Brain pericyte (primary cell): ENCODE measurements around the gene PHF23.
"Not testable (repeated sequence)": the region's sequence is repeated elsewhere in the genome, so short reads cannot be mapped to it uniquely, and the experiment has no call there.

Source experiments
- DNase-seq: peaks from one replicate; pipeline ENCODE4 v3.0.0-alpha.2; 2012; ENCODE audit warnings: low read depth, low spot score

The PHF23 gene

DNA sequence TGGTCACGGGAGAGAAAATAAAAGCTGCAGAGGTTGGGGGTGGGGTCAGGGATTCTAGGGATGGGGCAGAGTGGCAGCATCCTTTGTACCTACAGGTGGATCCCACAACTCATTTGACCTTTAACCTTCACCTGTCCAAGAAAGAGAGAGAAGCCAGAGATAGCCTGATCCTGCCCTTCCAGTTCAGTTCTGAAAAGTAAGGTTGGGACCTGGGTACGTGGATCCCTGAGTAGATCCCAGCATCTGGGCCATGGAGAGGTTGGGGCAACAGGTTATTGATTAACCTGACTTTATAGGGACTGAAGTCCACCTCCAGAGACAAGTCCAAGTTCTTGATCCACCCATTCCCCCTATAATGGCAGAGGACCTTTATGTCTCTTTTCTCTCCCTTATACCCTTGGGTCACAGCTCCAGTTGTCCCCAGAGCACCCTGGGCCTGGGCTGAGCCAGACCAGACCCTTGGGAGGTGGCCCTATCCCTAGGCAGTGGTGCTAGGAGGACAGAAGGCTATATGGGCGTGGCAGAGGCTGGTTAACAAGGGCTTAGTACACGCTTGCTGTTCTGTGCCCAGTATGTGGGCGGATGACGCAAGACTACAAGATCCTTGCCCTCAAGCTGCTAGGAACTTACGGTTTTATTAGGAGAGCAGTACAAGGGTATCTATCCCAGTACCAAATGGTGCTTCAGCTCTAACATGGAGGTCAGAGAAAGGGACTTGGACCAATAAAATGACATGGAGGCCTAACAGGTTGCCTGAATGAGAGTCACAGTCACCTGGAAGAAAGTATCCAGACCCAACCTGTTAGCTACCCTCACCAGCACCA, 19.7 kb upstream of the PHF23 start:
- no peak for DNase-seq

DNA sequence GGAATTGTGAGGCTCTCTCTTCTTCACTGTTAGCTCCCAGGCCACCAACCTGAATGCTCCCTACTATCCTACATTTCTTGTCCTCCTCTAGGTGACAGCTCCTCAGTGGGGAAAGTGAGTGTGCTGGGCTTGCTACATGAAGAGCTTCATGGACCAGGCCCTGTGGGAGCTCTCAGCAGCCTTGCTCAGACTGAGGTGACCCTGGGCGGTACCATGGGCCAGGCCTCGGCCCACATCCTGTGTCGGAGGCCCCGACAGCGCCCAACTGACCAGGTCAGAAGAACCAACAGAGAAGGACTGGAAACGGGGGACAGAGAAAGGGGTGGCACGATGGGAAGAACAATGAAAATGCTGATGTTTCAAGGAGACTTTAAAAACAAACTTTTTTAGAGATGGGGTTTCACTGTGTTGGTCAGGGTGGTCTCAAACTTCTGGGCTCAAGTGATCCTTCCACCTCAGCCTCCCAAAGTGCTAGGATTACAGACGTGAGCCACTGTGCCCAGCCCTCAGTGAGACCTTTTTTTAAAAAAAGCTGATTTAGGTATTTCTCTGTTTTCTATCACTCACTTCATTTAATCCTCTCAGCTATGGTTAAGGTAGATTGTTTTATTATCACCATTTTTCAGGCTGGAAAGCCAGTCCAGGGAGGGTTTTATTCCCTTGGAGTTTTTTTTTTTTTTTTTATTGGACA, 17.7 kb upstream of the PHF23 start:
- no peak for DNase-seq

DNA sequence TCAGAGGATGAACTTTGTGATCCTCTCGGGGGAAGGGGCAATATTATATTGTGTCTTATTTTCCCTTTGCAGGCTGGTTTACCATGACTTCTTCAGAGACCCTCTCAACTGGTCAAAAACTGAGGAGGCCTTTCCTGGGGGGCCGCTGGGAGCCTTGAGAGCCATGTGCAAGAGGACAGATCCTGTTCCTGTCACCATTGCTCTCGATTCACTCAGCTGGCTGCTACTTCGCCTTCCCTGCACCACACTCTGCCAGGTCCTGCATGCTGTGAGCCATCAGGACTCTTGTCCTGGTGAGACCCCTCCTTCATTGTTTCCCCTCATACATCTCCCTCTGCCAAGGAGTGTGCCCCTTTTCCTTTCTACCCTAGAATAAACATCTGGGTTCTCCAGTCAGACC, 15.3 kb upstream of the PHF23 start:
- no peak for DNase-seq

DNA sequence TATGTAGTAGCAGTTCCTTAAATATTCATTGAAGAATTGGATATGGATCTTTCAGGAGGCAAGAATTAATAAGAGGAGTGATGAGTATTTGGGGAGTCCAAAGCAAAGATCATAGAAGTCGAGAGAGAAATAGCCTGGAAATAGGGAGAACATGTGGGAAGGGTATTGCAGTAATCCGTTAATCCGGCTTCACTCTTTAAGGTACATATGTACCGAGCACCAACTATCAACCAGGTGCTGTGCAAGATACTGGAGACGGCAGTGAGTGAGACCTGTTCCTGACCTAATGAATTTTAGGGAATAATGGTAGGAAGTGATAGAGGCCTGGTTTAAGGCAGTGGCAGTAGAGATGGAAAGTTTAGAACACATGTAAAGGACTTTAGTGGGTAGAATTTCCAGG, 13.8 kb upstream of the PHF23 start:
- no peak for DNase-seq

- peak; percentile 97 for DNase-seq
Measured at GRCh38 chr17:7252176-7253043, 13.2 kb upstream of the PHF23 start, which contains the start of gene ELP5. TSS of gene ELP5 (plus strand) at chr17:7252215. CDS start at chr17:7252551, 336 bp downstream.

- DNase-seq = no peak
Measured at GRCh38 chr17:7251661-7252175, 12.5 kb upstream of the PHF23 start, which contains the start of gene CTDNEP1. TSS of gene CTDNEP1 (minus strand) at chr17:7251734. CDS start at chr17:7251296, 438 bp downstream.

- no peak for DNase-seq
Measured at GRCh38 chr17:7250695-7251627, 11.7 kb upstream of the PHF23 start.

DNA sequence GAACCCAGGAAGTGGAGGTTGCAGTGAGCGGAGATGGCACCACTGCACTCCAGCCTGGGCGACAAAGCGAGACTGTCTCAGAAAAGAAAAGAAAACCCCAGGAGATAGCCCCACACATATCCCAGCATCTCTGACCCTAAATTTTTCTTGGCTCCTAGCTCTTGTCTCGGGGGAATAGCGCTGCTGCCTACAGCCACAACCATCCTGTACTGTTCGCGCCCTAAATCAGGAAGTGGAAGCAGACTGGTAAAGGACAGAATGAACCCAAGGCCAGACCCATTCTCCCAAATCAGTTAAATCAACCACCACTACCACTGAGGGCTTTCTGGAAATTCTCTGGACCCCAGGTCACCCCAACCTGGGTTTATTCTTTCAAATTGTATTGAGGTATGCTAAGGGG, 10.6 kb upstream of the PHF23 start:
- no peak for DNase-seq

- DNase-seq = no peak
Measured at GRCh38 chr17:7249214-7249613, 10.0 kb upstream of the PHF23 start.

- no peak for DNase-seq
Measured at GRCh38 chr17:7248796-7249195, 9.5 kb upstream of the PHF23 start.

- DNase-seq = no peak
Measured at GRCh38 chr17:7246779-7247178, 7.5 kb upstream of the PHF23 start.

GRCh38 chr17:7243838-7244237, 4.6 kb upstream of the PHF23 start:
- DNase-seq = not testable (repeated sequence)

DNA sequence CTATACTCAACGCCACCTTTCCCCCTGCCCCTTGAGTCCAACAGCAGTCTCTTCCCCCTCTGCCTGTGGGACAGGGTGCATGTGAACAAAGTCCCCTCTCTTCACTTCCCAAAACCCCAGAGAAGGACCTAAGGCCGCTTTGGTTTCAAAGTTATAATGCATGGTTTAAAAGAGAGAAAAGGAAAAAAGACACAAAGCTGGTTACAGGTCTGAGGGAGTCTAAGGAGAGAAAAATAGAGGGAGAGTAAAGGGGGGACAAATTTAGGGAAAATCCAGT, 4.1 kb upstream of the PHF23 start:
- DNase-seq = no peak

DNA sequence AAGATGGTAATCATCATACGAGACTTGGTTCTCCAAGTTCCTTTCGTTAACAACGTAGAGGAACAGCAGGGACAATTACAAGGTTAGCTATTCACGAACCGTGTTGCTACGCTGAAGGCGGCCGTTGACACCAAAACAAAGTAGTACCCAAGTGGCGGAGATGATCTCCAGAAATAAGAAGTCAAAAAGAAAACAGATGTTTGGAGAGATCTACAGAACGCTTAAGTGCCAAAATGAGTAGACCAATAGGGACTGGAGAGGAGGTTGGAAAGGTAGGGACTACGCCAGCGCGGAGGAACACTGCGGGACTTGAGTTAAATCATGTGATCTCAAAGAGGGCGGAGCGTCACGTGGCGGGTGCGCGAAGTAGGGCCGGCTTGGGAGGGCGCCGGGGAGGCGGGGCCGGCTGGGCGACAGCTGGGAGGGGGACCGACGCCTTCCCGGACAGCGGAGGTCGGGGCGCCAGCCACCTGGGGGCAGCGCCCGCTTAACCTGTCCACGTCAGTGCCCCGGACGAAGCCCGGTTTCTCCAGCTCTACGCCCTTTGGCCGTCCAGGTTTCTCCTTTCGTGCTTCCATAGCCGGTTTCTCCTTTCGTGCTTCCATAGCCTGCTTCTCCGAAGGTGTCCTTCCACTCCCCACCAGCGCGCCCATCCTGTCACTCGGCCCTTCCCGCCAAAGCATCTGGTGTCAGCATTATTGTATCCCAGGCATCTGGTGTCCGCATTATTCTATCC, 3.6 kb upstream of the PHF23 start:
- DNase-seq = peak; percentile 90

DNA sequence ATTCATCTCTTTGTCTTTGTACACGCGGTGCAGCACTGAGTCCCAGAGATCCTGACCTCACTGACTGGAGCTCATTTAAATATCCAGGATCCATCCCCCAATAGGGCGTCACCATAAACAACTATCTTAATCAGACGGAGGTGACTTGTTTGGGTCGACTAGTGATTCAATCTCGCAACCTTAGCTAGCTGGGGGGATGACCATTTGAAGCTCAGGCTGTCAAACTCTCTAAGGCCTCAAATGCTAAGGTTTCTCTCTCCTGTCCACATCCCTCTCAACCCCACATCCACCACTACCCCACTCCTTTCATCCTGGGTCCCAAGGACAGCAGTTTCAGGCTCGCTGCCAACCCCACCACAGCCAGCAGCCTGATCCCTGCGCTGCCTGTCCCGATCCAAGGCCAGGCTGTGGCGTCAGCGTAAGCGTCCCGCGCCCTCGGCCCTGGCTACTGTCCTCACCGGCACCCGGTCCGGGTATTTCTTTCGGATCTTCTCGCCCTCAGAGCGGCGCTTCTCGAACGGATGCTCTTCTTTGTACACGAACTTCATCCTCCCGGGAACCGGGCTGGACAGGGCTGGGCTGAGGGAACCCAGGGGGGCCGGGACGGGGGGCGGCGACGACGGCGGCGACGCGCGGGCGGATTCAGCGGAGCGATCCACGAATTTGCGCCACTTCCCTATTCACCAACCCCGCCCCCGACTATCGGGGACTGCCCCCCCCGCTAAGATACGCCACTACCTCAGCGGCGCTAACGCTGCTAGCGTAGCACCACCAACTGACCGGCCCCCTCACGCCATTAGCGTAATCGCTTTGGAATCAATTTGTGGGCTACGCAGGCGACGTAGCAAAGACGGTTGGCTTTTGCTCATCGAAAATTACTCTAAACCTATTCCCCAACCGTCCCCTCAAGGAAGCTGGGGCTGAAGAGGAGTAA, 2.8 kb upstream of the PHF23 start, which contains the start of gene GABARAP:
Gene GABARAP, minus strand, starts transcription at position 667 of the 934 bp plus-strand sequence. Its CDS starts 119 bp downstream, at position 548.
- peak; percentile 89 for DNase-seq

GRCh38 chr17:7241090-7241733, 2.0 kb upstream of the PHF23 start:
- no peak for DNase-seq

GRCh38 chr17:7240375-7240774, 1.1 kb upstream of the PHF23 start:
- DNase-seq = no peak

GRCh38 chr17:7238420-7239090, 702 bp downstream of the PHF23 start:
- DNase-seq = no peak
